ENCODE results near the gene LRRC41.

Gene LRRC41

DNA sequence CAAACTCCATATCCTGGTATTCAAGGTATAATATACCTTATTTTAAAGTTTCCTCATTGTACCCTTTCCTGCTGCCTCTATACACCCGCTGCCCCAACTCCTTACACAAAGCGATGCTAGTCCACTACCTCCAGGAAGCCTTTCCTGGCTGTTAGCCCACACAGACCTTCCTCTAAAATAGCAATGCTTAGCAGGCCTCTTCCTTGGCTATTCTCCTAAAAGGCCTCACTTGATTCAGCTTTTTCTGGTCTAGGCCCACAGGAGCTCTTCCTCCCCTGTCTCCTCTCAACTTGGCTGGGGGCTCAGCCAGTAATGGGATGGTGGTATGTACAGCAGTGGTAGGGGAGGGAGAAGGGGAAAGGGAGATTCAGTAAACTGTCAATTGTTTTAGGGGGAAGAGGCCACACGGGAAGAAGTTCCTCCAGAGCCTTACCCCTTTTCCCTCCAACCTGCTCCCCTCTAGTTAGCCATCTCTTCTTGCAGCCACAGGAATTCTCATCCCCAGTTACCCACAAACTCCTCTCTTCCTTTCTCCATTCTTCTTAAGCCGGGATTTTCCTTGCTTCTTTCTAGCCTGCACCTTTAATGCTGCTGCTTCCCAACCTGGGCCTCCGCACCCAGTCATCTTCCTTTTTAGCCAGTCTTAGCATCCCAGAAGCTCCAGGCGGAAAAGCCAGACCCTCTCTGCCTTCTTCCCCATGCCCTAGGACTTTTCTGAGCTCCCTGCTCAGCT is 2.6 kb downstream of the LRRC41 start:
- no peak for DNase-seq
- in situ Hi-C loops (cut with HindIII; ENCODE audit: low pct_ligation_motif_present, low pct_unique_long_range_greater_than_20kb, low sequenced_read_pairs): no loop called here

- in situ Hi-C loops (cut with HindIII; ENCODE audit: low pct_ligation_motif_present, low pct_unique_long_range_greater_than_20kb, low sequenced_read_pairs): no loop called here
- no peak for DNase-seq
Measured at GRCh38 chr1:46298387-46298786, 5.0 kb downstream of the LRRC41 start.

DNA sequence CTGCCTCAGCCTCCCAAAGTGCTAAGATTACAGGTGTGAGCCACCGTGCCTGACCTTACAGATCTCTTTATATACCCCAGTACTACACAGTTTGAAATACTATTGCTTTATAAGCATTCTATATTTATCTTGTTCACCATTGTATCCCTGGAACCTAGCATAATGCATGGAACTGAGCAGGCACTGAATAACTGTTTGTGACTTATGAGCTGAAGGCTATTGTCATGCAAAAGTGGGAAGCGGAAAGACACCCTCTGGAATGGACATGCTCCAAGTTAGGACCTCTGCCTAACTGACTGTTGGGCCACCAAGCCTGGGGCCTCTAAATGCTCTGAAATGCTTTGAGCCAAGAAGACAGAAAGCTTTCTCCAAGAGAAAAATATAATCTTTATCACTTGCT is 8.1 kb downstream of the LRRC41 start:
- in situ Hi-C loops (cut with HindIII; ENCODE audit: low pct_ligation_motif_present, low pct_unique_long_range_greater_than_20kb, low sequenced_read_pairs): no loop called here
- no peak for DNase-seq

DNA sequence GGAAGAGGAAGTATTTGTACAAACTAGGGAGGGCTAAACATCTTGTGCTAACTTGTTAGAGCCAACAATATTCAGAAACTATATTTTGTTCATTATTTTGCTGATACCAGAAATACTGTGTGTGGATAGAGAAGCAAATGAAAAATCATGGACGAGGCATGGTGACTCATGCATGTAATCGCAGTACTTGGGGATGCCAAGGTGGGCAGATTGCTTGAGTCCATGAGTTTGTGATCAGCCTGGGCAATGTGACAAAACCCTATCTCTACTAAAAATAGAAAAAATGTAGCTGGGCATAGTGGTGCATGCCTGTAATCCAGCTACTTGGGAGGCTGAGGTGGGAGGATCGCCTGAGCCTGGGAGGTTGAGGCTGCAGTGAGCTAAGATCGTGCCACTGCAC is 13.4 kb downstream of the LRRC41 start:
- no peak for DNase-seq
- in situ Hi-C loops (cut with HindIII; ENCODE audit: low pct_ligation_motif_present, low pct_unique_long_range_greater_than_20kb, low sequenced_read_pairs): no loop called here

DNA sequence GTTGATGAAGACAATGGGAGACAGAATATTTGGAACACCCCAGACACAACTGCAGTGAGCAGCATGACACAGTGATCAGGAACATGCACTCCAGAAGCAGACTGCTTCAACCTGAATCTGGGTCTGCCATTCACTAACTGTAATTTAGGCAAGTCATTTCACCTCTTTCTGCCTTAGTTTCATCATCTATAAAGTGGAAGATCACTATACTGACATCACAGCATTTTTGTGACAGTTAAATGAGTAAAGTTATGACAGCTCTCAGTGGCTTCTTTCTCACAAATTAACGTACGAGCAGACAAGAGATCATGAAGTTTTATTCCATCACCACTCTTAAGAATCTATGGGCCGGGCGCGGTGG is 14.3 kb downstream of the LRRC41 start:
- DNase-seq: no peak
- in situ Hi-C loops (cut with HindIII; ENCODE audit: low pct_ligation_motif_present, low pct_unique_long_range_greater_than_20kb, low sequenced_read_pairs): no loop called here

- DNase-seq: peak; percentile 7
- in situ Hi-C loops (cut with HindIII; ENCODE audit: low pct_ligation_motif_present, low pct_unique_long_range_greater_than_20kb, low sequenced_read_pairs): no loop called here
Measured at GRCh38 chr1:46288485-46289133, 14.8 kb downstream of the LRRC41 start.

GRCh38 chr1:46285730-46286477 is 17.5 kb downstream of the LRRC41 start:
- in situ Hi-C loops (cut with HindIII; ENCODE audit: low pct_ligation_motif_present, low pct_unique_long_range_greater_than_20kb, low sequenced_read_pairs): no loop called here
- no peak for DNase-seq

DNA sequence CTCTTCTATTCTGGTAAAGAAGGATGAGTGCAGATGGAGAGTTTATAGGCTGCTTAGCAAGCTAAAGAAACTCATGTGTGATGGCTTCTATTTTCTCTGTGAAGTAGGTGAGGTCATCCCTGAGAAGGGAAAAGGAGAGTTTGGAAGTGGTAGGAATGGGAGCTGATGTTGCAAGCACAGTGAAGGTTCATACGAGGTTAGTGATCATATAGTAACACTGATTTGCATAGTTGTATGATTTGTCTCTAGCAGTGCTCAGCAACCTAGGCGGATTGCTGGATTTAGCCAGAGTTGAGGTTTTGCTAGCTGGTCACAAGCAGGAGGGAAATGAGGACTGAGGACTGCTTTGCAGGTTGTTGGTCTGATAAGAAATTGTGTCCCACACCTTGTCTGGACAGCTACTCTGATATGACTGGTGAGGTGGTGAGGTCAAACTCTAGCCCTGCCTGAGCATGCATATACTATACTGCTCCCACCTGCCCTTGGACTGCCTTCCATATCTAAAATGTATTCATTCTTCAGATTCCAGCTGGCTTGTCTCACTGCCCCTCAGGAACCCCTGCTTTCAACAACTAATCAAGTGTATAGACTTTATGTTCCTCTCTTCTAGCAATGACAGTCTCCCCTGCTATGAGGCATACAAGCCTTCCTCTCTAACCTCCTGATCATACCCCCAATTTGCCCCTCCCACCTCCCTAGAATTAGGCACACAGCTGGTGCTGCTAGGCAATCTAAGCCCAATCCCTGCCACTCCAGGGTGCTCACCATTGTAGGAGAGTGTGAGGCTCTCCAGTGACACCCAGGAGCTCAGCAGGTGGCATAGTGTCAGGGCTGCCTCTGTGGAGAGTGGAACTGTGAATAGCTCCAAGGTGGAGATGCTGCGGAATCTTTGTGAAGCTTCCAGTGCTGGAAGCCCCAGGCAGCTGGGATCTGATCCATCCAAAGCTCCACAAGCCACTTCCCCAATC is 18.5 kb downstream of the LRRC41 start:
- in situ Hi-C loops (cut with HindIII; ENCODE audit: low pct_ligation_motif_present, low pct_unique_long_range_greater_than_20kb, low sequenced_read_pairs): no loop called here
- DNase-seq: no peak

DNA sequence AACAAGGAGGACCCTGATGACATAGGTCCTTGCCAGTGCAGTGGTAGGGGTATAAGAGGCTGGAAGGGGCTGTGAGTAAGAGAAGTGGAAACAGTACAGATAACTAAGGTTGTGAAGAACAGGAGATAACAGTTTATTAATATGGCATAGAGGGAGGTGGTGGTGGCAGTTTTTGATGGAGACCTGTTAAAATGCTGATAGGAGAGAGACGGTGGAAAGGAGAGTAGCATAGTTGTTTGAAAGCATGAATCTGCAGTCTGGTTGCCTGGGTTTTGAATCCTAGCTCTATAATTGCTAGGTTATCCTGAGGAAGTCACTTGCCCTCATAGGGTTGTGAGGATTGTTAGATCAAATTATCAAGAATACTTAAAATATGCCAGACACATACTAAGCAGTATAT is 19.4 kb downstream of the LRRC41 start:
- DNase-seq: no peak
- in situ Hi-C loops (cut with HindIII; ENCODE audit: low pct_ligation_motif_present, low pct_unique_long_range_greater_than_20kb, low sequenced_read_pairs): no loop called here

- no peak for DNase-seq
- in situ Hi-C loops (cut with HindIII; ENCODE audit: low pct_ligation_motif_present, low pct_unique_long_range_greater_than_20kb, low sequenced_read_pairs): no loop called here
Measured at GRCh38 chr1:46281021-46281420, 22.4 kb downstream of the LRRC41 start.

DNA sequence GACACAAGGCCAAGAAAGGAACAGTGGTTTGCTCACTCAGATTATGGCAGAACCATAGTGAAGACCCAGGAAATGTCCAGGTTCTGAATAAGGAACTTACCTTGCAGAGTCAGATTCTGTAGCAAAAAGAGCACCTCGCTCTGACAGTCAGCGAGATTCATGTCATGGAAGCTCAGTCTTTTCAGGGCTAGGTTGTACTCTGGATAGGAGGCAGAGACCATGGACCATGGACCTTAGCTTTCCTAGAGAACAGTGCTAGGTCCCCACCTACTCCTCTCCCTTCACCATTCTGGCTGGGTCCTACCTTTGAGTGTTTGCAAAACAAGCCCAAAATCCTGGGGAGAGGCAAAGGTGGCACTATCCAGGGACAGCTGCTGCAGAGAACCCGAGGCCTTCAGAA is 23.3 kb downstream of the LRRC41 start:
- DNase-seq: no peak
- in situ Hi-C loops (cut with HindIII; ENCODE audit: low pct_ligation_motif_present, low pct_unique_long_range_greater_than_20kb, low sequenced_read_pairs): no loop called here

GRCh38 chr1:46278807-46279206 is 24.6 kb downstream of the LRRC41 start:
- in situ Hi-C loops (cut with HindIII; ENCODE audit: low pct_ligation_motif_present, low pct_unique_long_range_greater_than_20kb, low sequenced_read_pairs): no loop called here
- DNase-seq: no peak

DNA sequence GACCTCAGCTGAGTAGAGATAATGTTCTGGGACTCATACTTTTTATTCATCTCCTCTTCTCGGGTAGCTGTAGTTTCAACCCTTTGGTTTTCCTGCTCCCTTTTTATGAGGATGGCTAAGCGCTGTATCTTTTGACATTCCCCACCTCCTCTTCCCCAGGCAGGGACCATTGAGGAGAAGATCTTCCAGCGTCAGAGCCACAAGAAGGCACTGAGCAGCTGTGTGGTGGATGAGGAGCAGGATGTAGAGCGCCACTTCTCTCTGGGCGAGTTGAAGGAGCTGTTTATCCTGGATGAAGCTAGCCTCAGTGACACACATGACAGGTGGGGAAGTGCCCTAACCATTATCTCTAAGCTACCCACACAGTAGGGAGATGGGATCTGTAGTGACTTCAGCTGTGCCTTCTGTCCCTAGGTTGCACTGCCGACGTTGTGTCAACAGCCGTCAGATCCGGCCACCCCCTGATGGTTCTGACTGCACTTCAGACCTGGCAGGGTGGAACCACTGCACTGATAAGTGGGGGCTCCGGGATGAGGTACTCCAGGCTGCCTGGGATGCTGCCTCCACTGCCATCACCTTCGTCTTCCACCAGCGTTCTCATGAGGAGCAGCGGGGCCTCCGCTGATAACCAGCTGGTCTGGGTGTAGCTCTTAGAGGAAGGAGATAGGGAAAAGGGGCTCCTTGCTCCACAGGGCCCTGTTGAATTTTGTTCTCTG is 25.6 kb downstream of the LRRC41 start:
- in situ Hi-C loops (cut with HindIII; ENCODE audit: low pct_ligation_motif_present, low pct_unique_long_range_greater_than_20kb, low sequenced_read_pairs): no loop called here
- DNase-seq: no peak

- in situ Hi-C loops (cut with HindIII; ENCODE audit: low pct_ligation_motif_present, low pct_unique_long_range_greater_than_20kb, low sequenced_read_pairs): no loop called here
- no peak for DNase-seq
Measured at GRCh38 chr1:46275030-46275337, 28.4 kb downstream of the LRRC41 start.

- in situ Hi-C loops (cut with HindIII; ENCODE audit: low pct_ligation_motif_present, low pct_unique_long_range_greater_than_20kb, low sequenced_read_pairs): no loop called here
- DNase-seq: no peak
Measured at GRCh38 chr1:46274225-46275029, 29.0 kb downstream of the LRRC41 start.

DNA sequence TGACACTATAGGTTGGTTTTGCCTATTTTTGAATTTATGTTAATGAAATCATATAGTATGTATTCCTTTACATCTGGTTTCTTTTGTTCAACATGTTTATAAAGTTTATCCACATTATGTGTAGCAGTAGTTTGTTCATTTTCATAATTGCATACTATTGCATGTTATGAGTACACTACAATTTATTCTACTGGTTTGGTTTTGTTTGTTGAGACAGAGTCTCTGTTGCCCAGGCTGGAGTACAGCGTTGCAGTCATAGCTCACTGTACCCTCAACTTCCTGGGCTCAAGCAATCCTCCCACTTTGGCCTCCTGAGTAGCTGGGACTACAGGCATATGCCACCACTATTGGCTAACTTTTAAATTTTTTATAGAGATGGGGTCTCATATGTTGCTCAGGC is 34.8 kb downstream of the LRRC41 start:
- no peak for DNase-seq
- in situ Hi-C loops (cut with HindIII; ENCODE audit: low pct_ligation_motif_present, low pct_unique_long_range_greater_than_20kb, low sequenced_read_pairs): no loop called here

DNA sequence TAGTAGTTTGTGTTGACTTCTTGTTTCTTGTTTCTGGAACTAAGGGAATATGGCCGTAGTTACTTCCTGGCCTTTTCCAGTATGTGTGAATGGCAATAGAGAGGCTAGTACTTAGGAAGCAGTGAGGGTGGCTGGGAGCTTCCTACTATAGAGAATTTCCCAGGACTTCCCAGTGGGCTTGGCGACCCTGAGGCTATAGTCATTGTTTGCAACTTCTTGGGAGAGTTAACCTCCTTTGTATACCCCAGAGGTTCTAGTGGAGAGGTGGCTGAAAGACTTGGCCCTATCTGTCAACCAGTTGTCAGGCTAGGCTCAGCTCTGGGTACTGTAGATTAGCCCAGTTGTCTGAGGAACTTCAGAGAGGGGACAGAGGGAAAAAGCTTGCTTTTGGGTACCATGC is 40.3 kb downstream of the LRRC41 start:
- in situ Hi-C loops (cut with HindIII; ENCODE audit: low pct_ligation_motif_present, low pct_unique_long_range_greater_than_20kb, low sequenced_read_pairs): no loop called here
- no peak for DNase-seq

GRCh38 chr1:46262508-46262907 is 40.9 kb downstream of the LRRC41 start:
- DNase-seq: no peak
- in situ Hi-C loops (cut with HindIII; ENCODE audit: low pct_ligation_motif_present, low pct_unique_long_range_greater_than_20kb, low sequenced_read_pairs): no loop called here
